ENCODE results near the gene SMIM21.

SMIM21 gene

DNA sequence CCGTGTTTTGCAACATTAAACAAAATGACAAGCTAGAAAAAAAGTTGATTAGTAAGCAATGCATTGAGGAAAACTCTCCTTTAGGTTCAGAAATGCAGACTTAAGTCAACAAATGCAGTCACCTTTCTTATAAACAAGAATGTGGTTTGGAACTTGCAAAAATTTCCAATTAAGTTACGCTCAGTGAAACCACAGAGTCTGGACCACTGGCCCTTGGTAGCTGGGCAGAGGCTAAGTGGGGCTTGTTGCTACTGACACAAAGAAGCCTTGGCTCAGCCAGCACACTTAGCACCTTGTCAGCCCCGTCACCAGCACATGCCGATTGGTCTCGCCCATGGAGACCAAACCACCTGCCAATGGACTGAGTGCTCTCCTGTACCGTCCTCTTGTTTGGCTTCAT lies 53.0 kb downstream of the SMIM21 start:
- DNase-seq: no peak

DNA sequence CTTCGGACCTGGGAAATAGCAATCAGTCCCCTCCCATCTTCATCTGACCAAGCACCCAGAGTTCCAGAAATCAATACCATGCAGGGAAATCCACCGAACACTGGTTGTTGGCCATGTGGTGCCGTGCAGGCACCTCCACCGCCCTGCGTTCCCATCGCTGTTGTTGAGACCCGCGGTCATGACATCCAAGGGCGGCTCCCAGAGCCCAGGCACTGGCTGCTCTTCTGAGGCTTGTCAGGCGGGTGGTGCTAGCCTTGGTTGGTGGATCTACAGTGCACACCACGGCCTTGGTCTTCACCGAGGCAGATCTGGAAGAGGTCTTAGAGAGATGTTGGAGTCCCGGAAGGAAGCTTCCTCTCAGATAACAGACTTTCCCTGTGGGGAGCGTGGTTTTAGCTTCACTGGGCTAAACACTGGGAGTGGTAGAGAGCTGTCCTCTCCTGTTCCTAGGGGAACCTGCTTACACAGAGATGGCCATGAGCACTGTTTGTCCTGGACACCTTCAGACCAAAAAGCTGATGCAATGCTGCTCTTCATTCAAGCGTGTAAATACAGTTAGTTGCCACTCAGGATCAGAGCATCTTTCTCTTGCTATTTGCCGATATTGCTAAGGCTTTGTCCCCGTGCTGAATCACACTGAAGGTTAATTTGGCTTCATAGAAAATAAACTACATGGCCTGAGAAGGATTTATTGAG lies 58.3 kb downstream of the SMIM21 start:
- DNase-seq: no peak

DNA sequence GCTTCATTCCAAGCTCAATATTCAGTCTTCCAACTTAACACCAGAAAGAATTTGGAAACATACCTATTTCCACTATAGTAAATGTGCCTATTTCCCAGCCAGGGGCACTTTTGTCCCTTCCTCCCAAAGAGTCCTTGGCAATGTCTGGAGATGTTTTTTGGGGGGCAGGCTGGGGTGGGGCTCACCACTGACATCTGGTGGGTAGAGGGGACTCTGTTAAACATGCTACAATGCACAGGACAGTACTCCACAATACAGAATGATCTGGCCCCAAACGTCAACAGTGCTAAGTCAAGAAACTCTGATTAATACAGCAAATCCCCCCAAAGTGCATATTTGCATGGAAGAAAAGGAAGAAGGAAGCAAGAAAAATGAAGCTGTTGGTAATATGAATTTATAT lies 61.7 kb downstream of the SMIM21 start:
- DNase-seq: no peak

DNA sequence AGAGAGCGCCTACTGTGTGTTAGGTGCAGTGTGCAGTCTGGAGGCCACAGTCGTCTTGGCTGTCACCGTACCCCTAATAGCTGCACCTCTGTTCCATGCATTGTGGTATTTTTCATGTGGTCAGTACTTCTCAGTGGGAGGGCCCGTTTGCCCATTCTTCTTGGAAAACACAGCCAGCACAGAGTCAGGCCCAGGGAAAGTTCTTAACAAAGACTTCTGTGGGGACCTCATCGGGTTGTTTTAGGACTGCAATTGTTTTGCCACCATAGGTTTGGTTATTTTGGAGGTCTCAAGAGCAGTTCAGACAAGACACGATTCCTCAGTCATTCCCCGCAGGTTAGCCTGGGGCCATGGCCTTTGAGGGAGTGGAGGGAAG lies 62.3 kb downstream of the SMIM21 start:
- no peak for DNase-seq

DNA sequence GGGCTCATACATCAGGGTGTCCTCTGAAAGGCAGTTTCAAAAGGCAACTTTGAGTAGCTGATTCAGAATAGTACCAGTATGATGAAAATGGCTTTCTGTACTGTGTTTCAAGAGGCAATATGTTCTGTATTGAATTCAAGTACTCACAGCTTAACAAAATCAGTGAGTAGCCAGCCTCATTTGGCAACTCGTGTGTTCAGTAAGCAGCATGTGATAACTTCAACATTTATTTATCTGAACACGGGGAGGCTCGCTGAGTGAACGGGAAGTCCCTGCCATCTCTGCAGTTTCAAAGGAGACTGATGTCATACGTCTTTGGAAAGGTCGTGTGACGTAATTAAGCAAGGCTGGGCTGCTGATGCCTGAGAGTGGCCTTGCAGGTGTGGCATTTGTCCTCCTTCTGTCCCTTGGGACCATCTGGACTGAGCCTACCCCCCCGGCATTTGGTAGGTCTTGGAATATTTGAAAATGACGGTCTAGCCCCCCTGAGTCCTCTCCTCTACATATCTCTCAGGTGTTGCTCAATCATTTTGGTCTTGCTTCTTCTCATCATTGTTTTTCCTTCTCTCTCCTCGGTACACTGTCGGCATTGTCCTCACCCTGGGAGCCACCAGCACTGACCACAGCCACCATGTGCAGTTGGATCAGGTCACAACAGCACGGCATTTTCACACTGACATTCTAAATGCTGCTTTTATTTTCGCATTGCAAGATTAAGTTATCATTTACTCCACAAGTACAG lies 62.8 kb downstream of the SMIM21 start:
- no peak for DNase-seq

DNA sequence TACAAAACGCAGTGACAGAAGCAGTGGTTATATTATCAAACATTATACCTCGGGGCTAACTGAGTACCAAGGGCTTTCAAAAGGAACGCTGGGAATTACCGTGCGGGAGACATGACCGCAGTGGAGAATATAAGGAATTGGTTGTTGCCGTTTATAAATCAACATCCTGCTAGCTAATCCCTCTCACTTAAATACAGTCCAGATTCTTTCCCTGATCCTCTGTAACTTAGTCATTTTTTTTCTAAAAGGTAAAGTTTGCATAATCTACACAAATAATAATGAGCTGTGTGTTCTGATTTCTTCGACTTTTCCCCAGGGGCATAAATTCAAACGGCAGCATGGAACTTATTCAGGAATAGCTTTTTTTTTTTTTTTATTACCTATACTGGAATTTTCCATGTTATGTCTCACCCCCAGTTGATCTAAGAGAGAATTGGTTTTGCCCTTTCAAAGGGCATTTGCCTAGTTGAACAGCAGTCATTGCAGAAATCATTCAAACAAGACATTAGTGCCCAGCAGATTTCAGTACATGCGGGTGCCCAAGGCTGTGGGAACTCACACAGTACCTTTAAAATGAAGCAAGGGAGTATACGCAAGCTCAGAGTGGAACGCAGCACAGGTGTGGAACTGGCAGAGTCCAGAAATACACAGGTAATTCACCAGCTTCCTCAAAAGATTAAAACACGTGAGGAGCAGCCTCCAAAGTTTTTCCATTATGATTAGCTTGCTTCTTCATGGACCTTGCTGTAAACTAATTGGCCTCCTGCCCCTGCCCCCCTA lies 63.9 kb downstream of the SMIM21 start:
- DNase-seq: no peak

DNA sequence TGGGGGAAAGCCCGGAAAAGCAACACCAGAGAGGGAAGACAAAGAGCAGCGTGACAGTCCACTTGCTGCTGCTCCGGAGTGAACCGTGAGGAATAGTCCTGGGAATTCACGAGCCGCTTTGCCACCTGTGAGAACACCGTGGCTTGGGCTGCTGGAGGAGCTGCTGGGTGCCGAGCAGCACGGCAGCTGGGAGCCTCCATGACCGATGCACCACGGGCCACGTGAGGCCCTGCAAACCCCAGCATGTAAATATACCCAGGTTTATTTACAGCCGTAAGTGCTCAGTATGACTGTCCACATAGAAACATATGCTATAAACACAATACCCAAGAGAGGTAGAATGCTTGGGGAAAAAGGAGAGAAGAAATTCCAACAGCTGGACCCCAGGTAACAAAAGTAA lies 65.1 kb downstream of the SMIM21 start:
- no peak for DNase-seq

DNA sequence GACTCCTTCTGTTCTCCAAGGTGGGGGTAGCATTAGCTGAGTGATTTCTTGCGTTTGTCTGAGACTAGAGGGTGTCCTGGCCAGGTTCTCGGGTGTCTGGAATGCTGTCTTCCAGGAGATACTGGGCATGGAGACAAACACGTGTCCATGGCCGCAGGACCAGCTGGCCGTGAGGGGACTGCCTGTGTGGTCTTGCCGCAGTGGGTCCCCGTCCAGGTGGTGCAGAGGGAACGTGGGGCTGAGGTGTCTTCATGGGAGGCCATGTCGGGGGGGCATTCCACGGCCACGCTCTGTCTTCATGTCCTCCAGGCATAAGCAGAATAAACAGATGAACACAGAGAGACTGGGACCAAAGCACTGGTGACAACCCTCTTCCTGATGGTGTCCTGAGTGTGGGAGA lies 66.6 kb downstream of the SMIM21 start:
- no peak for DNase-seq

DNA sequence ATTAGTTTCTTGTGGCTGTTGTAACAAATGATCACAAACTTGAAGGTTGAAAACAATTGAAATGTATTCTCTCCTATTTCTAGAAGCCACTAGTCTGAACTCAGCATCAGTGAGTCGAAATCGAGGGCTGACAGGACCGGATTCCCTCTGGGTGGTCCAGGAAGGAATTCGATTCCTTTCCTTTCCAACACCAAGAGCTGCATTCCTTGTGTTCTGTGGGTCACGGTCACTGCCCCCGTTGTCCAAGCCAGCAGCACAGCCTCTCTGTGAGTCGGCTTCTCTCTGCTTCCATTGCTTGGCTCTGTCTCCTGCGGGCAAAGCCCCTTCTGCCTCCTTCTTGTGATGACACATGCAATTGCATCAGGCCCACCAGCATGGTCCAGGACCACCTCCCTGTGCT lies 67.3 kb downstream of the SMIM21 start:
- no peak for DNase-seq

Measured in stimulated activated CD4-positive, alpha-beta T cell treated with anti-CD3 and anti-CD28 coated beads, Interleukin-4, amount 100 ng/mL, for 1 hour (primary cell).